Stomach (tissue), 4 donors: ENCODE data around the gene CLDN20.

Experiments used
- CTCF ChIP-seq, 7 experiments: fragments of 450-650 bp in 4 of 7; fragments of 200-600 bp in 3 of 7; sonication (generic) in 3 of 7; IDR thresholded peaks; one replicate each; pipeline ENCODE4 v1.5.1; 2016 to 2019; ENCODE audit warnings: antibody characterized with exemption in 7 of 7, control low read depth in 2 of 7, mild to moderate bottlenecking in 1 of 7
- EP300 ChIP-seq: sonication (generic); formaldehyde crosslinking; IDR thresholded peaks from one replicate; pipeline ENCODE4 v1.6.1; 2017; ENCODE audit warnings: antibody characterized with exemption
- POLR2A ChIP-seq, 4 donors: fragments of 450-650 bp; IDR thresholded peaks; one replicate each; pipeline ENCODE4 v1.6.1; 2016; ENCODE audit warnings: antibody characterized with exemption in 4 of 4, control low read depth in 2 of 4, mild to moderate bottlenecking in 1 of 4, moderate library complexity in 1 of 4

GRCh38 chr6:155275808-155276480 lies 12.1 kb downstream of the CLDN20 start:
- TF ChIP-seq EP300 = no peak
- TF ChIP-seq CTCF (IDR thresholded peaks at IDR 0.05) = no peak
- TF ChIP-seq POLR2A (IDR thresholded peaks at IDR 0.05) = no peak
